ENCODE data around the gene NOB1. TPM values are rescaled to one million over a fixed set of nuclear protein-coding genes. Genes with fewer than 3 reads are reported as not detected.

The NOB1 gene
- total RNA-seq, 1 experiment from 2014 or later, result 48.3 TPM

DNA sequence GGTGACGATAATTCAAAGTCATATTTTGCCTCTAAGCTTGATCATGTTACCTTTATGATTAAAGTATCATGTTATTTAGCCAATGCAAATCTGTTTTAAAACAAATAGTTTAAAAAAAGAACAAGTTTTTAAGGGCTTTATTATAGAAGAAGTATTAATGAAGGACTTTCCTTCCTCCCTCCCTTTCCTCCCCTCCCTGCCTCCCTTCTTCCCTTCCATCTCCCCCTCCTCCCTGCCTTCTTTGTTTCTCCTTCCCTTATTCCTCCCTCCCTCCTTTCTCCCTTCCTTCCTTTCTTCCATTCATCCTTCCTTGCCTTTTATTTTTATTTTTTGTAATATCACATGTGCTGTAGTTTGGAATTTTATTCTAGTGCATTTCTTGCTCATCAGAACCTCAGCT is 54.8 kb downstream of the NOB1 start:
- ChIA-PET CTCF (no interaction called here), POLR2A (no interaction called here)
- in situ Hi-C loops (cut with HindIII; ENCODE audit: low pct_unique_long_range_greater_than_20kb, low sequenced_read_pairs), result no loop called here
- H3K36me3 ChIP-seq (ENCODE audit: control insufficient read depth, insufficient read depth, low read length), result peaks cover 57% of the 10 kb centered on the region
- H3K4me3 ChIP-seq (ENCODE audit: low read depth in 2 of 2, low read length in 2 of 2), result no peak overlapping the region
- H3K27ac ChIP-seq (ENCODE audit: low read length), result no peak overlapping the region
- intact Hi-C loops (cut with micrococcal nuclease; ENCODE audit: unreplicated experiment), result no loop called here
- H3K27me3 ChIP-seq (ENCODE audit: control insufficient read depth, insufficient read depth, low read length), result no peaks in the 10 kb centered on the region
- ATAC-seq (no peak), DNase-seq (ENCODE audit: low read depth, low spot score) (no peak)
- no peaks in the 10 kb centered on the region; the same call in 1 of the 2 replicates for H3K4me1 ChIP-seq (ENCODE audit: control insufficient read depth, insufficient read depth, low read length)
- H3K9me3 ChIP-seq (ENCODE audit: control insufficient read depth, insufficient read depth, low read depth, low read length), result no peaks in the 10 kb centered on the region
- no TSS peak for BruUV-seq (replicated peaks)
- TF ChIP-seq CTCF (IDR thresholded peaks at IDR 0.05), result no peak
- TF ChIP-seq SIN3A (IDR thresholded peaks at IDR 0.05; ENCODE audit: borderline replicate concordance, insufficient read depth, low read depth, low read length), result no peak
- no peak for TF ChIP-seq REST (IDR thresholded peaks at IDR 0.05; ENCODE audit: insufficient read depth in 1 of 2, low read depth in 2 of 2, low read length in 1 of 2)
- no peak for TF ChIP-seq TCF7L2 (IDR thresholded peaks at IDR 0.05; ENCODE audit: low read depth, low read length)

GRCh38 chr16:69698404-69698803 is 56.3 kb downstream of the NOB1 start:
- no peak overlapping the region for H3K4me3 ChIP-seq (ENCODE audit: low read depth in 2 of 2, low read length in 2 of 2)
- H3K36me3 ChIP-seq (ENCODE audit: control insufficient read depth, insufficient read depth, low read length), result peaks cover 55% of the 10 kb centered on the region
- H3K4me1 ChIP-seq (ENCODE audit: control insufficient read depth, insufficient read depth, low read length), result 0 out of 2 replicates have a peak, but pooled peaks cover 3% of the 10 kb centered on the region
- BruUV-seq (replicated peaks), result no TSS peak
- H3K9me3 ChIP-seq (ENCODE audit: control insufficient read depth, insufficient read depth, low read depth, low read length), result no peaks in the 10 kb centered on the region
- ChIA-PET POLR2A (no interaction called here), CTCF (no interaction called here)
- no peaks in the 10 kb centered on the region for H3K27me3 ChIP-seq (ENCODE audit: control insufficient read depth, insufficient read depth, low read length)
- H3K27ac ChIP-seq (ENCODE audit: low read length), result no peak overlapping the region
- DNase-seq (ENCODE audit: low read depth, low spot score) (no peak), ATAC-seq (no peak)
- in situ Hi-C loops (cut with HindIII; ENCODE audit: low pct_unique_long_range_greater_than_20kb, low sequenced_read_pairs) (no loop called here), intact Hi-C loops (cut with micrococcal nuclease; ENCODE audit: unreplicated experiment) (no loop called here)
- TF ChIP-seq SIN3A (IDR thresholded peaks at IDR 0.05; ENCODE audit: borderline replicate concordance, insufficient read depth, low read depth, low read length) (no peak), POLR2AphosphoS5 (IDR thresholded peaks at IDR 0.05; ENCODE audit: low read depth, low read length) (no peak), REST (IDR thresholded peaks at IDR 0.05; ENCODE audit: insufficient read depth in 1 of 2, low read depth in 2 of 2, low read length in 1 of 2) (no peak), TCF7L2 (IDR thresholded peaks at IDR 0.05; ENCODE audit: low read depth, low read length) (no peak), CTCF (IDR thresholded peaks at IDR 0.05) (no peak)

All from Panc1 (cell line).